Astrocyte of the hippocampus (primary cell): ENCODE measurements around the gene PDGFD.
A peak's percentile ranks its signal among the peaks of the same experiment; 100 is the strongest.

Source experiments
- DNase-seq: peaks from one replicate; pipeline ENCODE4 v3.0.0; 2011; ENCODE audit warnings: low read depth, low spot score

PDGFD gene

GRCh38 chr11:103888541-103888951 is 275.4 kb downstream of the PDGFD start:
- DNase-seq = peak; percentile 11

DNA sequence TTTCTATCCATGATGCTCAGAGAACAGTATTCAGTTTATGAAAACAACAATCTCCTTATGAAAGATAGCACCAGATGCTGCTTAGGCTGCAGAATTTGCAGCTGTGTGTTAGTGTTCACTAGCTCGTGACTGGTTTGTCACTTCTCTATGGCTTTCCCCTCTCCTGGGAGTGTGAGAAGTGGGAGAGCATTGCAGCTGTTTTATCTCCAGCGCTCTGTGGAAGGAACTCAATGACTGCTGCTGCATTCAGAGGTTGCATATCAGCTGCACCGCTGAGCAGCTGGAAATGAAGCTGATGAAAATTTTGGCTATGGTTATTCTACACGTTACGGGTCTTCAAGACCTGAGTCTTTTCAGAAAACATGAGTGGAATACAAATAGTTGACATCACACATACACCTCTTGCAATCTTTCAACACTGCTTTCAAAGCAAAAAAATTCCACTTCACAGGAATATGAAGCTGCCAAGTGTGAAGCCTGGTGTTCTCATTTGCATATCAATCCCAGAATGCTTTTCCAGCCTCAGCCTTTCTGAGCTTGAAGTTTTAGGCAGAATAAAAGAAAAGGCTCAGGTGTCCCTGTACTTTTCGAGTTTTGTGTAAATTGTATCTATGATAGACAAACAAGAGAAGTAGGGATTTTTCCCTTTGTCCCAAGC is 276.8 kb downstream of the PDGFD start:
- no peak for DNase-seq

DNA sequence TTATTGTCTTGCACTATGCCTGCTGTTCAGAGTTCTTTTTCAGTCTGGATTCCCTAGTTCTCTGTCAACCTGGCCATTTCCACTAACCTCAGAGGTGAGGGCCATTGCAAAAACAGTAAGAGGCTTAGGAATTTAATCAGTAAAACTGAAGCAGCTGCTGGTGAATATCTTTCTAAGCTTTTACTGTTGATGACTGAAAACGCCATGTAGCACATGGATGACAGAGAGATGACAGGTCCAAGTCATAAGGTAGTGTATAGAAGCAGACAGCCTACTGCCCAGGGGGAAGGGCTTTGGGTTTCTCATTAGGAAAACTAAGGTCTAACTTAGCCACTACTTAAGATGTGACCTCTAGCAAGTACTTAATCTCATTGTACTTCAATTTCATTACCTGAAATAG is 280.1 kb downstream of the PDGFD start:
- DNase-seq = no peak

DNA sequence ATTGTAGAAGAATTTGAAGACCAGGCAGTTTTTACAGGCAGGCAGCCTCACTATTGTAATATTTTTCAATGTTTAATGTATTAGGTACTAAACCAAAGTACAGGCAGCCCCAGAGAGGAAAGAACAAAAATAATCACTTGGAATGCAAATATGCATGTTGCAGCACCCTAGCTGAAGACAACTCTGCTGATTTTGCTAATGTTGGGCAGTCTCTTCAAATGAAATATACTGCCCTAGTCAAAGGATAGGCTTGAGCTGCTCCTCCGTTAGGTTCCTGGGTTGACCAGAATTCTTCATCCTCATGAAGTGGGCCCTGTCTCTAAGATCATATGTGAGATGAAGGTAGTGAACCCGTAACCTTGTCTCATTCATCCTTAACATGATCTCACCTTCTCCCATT is 280.7 kb downstream of the PDGFD start:
- DNase-seq = no peak

- peak; percentile 15 for DNase-seq
Measured at GRCh38 chr11:103881584-103881983, 282.4 kb downstream of the PDGFD start.

GRCh38 chr11:103880968-103881367 is 283.0 kb downstream of the PDGFD start:
- no peak for DNase-seq

GRCh38 chr11:103878646-103879045 is 285.3 kb downstream of the PDGFD start:
- DNase-seq = no peak

DNA sequence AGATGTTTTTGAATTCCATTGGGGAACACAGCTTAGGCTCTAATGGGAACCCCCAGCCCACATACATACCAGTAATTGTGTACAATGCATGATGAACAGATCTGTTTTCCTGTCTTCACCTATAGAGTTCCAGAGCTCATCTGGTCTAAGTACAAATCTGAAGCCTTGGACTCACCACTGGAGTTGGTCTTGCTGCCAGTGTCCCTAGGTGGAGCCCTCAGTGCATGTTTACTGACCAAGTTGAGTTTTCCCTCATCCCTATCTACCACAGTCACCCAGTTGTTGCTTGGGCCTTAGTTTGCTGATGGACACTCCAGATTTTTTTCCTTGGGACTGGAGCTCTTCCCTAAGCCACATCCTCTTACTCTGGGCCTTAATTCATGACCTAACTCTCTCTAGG is 286.7 kb downstream of the PDGFD start:
- no peak for DNase-seq

DNA sequence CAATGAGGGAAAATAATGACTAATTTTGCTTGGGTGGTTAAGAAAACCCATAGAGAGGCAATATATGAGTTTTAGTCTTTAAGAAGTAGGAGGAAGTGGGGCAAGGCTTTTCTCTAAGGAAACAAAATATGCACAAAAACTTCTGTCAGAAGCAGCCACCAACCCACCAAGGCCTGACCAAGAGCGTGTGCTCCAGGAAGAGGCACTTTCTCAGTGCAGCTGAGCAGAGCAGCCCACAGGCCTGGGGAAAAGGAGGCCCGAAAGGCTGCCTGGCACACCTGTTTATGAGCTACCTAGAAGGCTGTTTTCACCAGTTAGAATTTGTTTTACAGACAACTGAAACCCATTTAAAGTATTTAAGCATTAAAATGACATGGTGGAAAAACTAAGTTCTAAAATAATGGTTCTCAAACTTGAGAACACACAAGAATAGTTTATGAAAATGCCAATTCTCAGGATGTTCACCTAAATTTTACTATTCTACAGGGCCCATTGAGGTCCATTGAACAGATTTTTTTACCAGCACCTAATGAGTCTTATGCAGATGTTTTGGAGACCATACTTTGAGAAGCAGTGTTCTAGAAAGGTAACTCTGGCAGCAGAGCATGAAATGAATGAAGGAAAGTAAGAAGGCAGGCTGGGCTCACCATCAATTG is 288.0 kb downstream of the PDGFD start:
- DNase-seq = no peak

DNA sequence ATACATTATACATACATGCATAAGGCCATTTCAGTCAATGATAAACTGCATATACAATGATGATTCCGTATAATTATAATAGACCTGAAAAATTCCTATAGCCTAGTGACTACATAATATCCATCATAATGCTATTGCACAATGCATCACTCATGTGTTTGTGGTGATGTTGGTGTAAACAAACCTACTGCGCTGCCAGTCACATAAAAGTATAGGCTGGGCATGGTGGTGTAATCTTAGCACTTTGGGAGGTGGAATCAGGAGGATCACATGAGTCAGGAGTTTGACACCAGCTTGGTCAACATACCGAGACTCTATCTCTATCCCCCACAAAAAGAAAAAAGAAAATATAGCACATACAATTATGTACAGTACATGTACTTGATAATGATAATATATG is 291.2 kb downstream of the PDGFD start:
- no peak for DNase-seq

DNA sequence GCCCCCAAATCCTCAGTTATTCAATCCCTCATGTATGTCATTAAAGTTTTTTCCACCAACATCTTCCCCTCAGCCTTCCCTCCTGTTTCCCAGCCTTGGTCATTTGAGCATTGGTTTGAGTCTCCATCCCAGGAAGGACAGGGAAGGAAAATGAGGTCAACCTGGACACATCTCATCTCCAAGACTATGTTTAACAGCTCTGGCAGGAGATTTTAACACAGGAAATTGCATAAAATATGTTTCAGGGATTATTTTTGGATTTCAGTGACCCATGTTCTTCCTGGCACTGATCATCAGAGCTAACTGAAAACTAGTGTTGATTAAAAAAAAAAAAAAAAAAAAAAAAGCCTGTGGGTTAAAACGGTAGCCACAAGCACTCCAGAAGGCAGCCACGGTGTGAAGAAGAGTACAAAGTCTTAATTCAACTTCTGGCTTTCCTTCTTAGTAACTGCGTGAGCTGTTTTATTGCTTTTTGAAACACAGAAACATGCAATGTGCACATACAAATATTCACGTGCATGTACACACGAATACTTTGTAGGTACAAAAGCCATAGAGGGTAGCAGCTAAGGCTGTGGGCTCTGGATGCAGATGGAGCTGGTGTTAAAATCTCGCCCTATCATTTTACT is 291.9 kb downstream of the PDGFD start:
- no peak for DNase-seq

GRCh38 chr11:103870821-103871309 is 293.1 kb downstream of the PDGFD start:
- no peak for DNase-seq

DNA sequence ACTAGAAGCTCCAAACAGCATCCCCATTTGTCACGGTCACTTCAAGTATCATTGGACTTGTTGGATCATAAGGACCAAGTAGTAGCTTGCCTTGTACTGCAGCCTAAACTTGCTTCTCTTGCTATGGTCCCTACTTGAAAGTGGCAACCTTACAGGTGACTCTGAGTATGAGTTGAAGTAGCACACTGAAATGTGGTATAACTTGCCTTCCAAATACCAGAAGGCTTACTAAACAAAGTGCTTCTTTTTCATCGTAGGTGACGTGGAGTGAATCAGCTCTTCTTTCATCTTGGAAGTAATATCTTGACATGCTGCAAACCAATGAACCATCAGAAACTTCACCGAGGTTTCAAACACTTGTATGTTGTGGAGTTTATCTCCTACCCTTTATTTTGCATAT is 296.5 kb downstream of the PDGFD start:
- no peak for DNase-seq

DNA sequence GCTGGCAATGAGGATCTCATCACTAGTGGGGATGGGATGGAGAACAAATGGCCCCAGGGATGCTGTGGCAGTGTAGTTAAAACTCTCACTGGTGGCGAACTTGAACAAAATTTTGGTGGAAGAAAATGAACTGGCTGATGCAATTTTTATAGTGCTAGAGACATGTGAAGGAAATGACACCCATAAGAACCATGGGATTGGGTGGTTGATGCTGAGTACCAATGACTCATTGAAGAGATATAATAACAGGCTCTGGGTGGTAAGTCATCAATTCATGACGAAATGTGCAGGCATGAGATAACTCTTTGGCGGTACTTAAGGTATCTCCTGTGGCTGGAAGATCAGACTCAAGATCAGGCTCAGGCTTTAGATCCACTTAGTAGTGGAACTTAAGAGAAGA is 300.4 kb downstream of the PDGFD start:
- no peak for DNase-seq

DNA sequence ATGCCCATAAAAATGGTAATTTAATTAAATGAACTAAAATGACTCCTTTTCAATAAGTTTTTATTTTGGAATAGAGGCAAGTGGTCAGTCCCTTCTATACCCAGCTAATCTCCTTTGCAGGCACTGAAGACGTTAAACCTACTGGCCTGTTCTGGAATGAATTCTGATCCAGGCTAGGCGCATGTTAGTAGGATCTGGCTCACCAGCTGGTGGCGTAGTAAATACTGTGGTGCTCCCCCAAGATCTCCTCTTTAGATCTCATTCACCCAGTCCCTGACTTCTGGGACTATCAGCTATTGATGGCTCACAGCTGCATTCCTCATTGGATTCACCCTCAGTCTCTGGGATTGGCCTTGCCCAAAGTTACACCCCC is 301.2 kb downstream of the PDGFD start:
- no peak for DNase-seq

GRCh38 chr11:103862094-103862801 is 301.7 kb downstream of the PDGFD start:
- no peak for DNase-seq
